Type B pancreatic cell (in vitro differentiated cells): ENCODE results near the gene PDE4A. TPM values are rescaled to one million over a fixed set of nuclear protein-coding genes. Genes with fewer than 3 reads are reported as not detected.

Source experiments
- DNase-seq: peaks from one replicate; pipeline ENCODE4 v3.0.0; 2021; ENCODE audit warnings: mixed read lengths; ENCODE audit not compliant: unreplicated experiment; ENCODE audit errors: extremely low spot score
- H3K27ac Mint-ChIP-seq: 2 replicates; pipeline ENCODE4 v1.8.0; 2021; ENCODE audit warnings: mild to moderate bottlenecking, mixed read lengths
- H3K27me3 Mint-ChIP-seq: 2 replicates; pipeline ENCODE4 v1.8.0; 2021; ENCODE audit warnings: mixed read lengths
- H3K36me3 Mint-ChIP-seq: 2 replicates; pipeline ENCODE4 v1.8.0; 2021; ENCODE audit warnings: mixed read lengths
- H3K4me1 Mint-ChIP-seq: one replicate; pipeline ENCODE4 v1.8.0; 2021; ENCODE audit warnings: mixed read lengths; ENCODE audit not compliant: unreplicated experiment
- H3K4me3 Mint-ChIP-seq: 2 replicates; pipeline ENCODE4 v1.8.0; 2021; ENCODE audit warnings: mild to moderate bottlenecking, mixed read lengths
- H3K9me3 Mint-ChIP-seq: 2 replicates; pipeline ENCODE4 v1.8.0; 2021; ENCODE audit warnings: mixed read lengths
- CTCF ChIP-seq: fragments of 200-600 bp; sonication (generic); conservative IDR thresholded peaks from 2 replicates; pipeline ENCODE4 v1.5.0; 2021; ENCODE audit warnings: antibody characterized with exemption, mild to moderate bottlenecking
- total RNA-seq: library from RNA; stranded (reverse); gene quantifications from 2 replicates; pipeline ENCODE4 v1.2.1, GENCODE V29; 2021; ENCODE audit warnings: low replicate concordance

Gene PDE4A
- total RNA-seq, 1 donor from 2014 or later: 1.6 TPM

GRCh38 chr19:10424011-10424637, 3.8 kb downstream of the PDE4A start:
- H3K9me3 Mint-ChIP-seq: no peaks in the 10 kb centered on the region
- TF ChIP-seq CTCF: peak; percentile 99
- H3K4me3 Mint-ChIP-seq: peak overlapping the region; percentile 68
- DNase-seq: peak; percentile 88
- peaks cover 11% of the 10 kb centered on the region for H3K4me1 Mint-ChIP-seq
- no peak overlapping the region for H3K27ac Mint-ChIP-seq
- peaks cover 91% of the 10 kb centered on the region for H3K27me3 Mint-ChIP-seq
- H3K36me3 Mint-ChIP-seq: peaks cover 3% of the 10 kb centered on the region

DNA sequence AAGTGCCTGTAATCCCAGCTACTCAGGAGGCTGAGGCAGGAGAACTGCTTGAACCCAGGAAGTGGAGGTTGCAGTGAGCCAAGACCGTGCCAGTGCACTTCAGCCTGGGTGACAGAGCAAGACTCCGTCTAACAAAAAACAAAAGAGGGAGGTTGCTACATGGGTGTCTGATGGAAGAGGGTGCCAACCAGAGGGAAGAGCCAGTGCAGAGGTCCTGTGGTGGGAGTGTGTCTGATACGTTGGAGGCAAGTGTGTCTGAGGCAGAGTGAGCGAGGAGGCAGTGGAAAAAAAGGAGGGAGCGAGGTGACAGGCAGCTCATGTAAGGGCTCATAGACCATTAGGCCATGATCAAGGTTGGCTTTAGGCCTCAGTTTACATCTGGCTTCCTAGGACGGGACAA, 6.8 kb downstream of the PDE4A start:
- Mint-ChIP-seq H3K27ac (no peak overlapping the region), H3K4me1 (peaks cover 4% of the 10 kb centered on the region), H3K4me3 (no peak overlapping the region), H3K36me3 (no peaks in the 10 kb centered on the region), H3K27me3 (peaks cover 92% of the 10 kb centered on the region), H3K9me3 (no peaks in the 10 kb centered on the region)
- no peak for TF ChIP-seq CTCF
- DNase-seq: no peak

- no peaks in the 10 kb centered on the region for H3K36me3 Mint-ChIP-seq
- TF ChIP-seq CTCF: no peak
- no peak overlapping the region for H3K27ac Mint-ChIP-seq
- no peak for DNase-seq
- H3K27me3 Mint-ChIP-seq: peaks cover 93% of the 10 kb centered on the region
- peak overlapping the region; percentile 66 for H3K4me3 Mint-ChIP-seq
- no peaks in the 10 kb centered on the region for H3K9me3 Mint-ChIP-seq
- peaks cover 4% of the 10 kb centered on the region for H3K4me1 Mint-ChIP-seq
Observed at GRCh38 chr19:10428996-10429381, 8.7 kb downstream of the PDE4A start.

DNA sequence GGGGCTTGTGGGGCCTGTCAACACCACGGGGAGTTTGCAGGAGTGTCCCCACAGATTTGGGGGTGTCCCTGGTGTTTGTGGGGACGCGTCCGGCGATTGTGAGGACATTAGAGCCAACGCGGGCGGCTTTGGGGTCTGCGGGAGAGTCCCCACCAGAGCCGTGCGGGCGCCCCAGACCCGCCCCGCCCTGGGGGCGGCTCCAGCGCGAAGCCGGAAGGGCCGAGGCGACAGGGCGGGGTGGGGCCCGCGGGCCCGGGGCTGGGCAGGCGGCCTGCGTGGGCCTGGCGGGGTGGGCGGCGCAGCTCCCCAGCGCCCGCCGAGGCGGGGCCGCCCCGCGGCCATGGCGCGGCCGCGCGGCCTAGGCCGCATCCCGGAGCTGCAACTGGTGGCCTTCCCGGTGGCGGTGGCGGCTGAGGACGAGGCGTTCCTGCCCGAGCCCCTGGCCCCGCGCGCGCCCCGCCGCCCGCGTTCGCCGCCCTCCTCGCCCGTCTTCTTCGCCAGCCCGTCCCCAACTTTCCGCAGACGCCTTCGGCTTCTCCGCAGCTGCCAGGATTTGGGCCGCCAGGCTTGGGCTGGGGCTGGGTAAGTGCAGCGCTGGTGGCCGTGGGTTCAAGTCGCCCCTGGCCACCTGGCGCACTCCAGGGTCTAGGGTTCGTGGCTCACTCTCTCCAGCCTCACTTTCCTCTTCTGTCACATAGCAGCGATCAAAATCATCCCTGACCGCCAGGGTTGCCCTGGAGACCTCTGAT, 10.3 kb downstream of the PDE4A start:
- peaks cover 87% of the 10 kb centered on the region for H3K27me3 Mint-ChIP-seq
- H3K27ac Mint-ChIP-seq: no peak overlapping the region

GRCh38 chr19:10431254-10431942, 11.1 kb downstream of the PDE4A start:
- Mint-ChIP-seq H3K27ac (no peak overlapping the region), H3K27me3 (peaks cover 84% of the 10 kb centered on the region), H3K4me1 (peaks cover 4% of the 10 kb centered on the region), H3K4me3 (peak overlapping the region; percentile 79), H3K36me3 (no peaks in the 10 kb centered on the region), H3K9me3 (no peaks in the 10 kb centered on the region)
- DNase-seq: no peak
- peak; percentile 39 for TF ChIP-seq CTCF

More for the DNA sequence above, 10.3 kb downstream of the PDE4A start:
- H3K4me3 Mint-ChIP-seq: peak overlapping the region; percentile 67
- DNase-seq: no peak
- TF ChIP-seq CTCF: no peak
- H3K9me3 Mint-ChIP-seq: no peaks in the 10 kb centered on the region
- peaks cover 4% of the 10 kb centered on the region for H3K4me1 Mint-ChIP-seq
- no peaks in the 10 kb centered on the region for H3K36me3 Mint-ChIP-seq
